HG03060 (cell line): ENCODE data around the gene EYS.
"Not testable (repeated sequence)": the region's sequence is repeated elsewhere in the genome, so short reads cannot be mapped to it uniquely, and the experiment has no call there.

Experiments
- ATAC-seq: cut with Tn5 transposase; IDR thresholded peaks from one replicate; pipeline ENCODE4 v1.9.1; 2021; ENCODE audit warnings: low read depth, moderate number of reproducible peaks; ENCODE audit not compliant: unreplicated experiment

EYS gene

DNA sequence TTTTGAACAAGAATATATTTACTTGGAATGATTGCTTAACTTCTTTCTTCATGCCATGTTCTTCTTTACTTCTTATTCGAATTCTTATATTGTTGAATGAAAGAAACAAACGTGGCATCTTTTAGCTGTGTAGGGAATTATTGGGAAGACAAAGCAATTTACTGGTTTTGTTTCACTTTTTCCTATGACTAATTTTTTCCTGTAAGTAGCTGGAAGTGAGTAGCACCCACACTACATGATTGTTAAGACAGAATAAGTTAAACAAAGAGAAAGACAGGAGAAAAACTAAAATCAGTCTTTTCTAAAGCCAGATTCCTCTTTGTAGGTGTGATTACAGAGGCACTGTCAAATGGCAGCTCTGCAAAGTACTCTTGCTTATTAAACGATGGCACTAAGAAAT lies 593.4 kb downstream of the EYS start:
- no peak for ATAC-seq

DNA sequence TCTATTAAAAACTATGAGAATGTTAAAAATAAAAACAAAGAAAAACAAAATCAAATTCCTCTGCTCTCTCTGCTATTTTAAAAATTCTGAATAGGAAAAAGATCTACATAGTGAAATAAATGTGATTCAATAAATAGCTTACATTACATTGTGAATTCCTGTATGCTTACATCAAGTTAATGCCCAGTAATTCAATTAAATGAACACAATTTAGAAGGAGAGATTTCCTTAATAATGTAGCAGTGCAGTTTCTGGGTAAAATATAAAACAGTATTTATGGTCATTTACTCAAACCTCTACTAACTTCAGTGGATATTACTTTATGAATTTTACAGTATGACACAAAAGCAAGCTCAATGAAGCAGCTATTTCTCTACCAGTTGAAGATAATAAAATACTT lies 594.6 kb downstream of the EYS start:
- ATAC-seq, result no peak

DNA sequence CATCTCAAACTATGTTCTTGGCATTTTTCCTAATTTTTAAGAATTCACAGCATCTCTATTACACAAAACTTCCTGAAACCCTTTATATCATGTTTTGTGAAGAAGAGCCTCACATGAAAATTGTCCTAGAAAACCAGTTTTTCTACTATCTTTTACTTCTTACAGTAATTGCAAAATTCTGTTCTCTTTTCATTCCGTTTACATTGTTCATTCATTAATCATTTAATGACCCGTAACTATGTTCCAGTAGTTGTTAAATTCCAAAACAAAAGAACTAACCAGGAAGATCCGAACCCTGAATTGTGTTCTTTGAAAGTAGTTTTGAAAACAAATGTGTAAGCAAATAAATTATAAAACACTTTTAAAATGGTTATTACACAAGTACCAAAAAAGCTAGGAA lies 597.0 kb downstream of the EYS start:
- ATAC-seq, result no peak

DNA sequence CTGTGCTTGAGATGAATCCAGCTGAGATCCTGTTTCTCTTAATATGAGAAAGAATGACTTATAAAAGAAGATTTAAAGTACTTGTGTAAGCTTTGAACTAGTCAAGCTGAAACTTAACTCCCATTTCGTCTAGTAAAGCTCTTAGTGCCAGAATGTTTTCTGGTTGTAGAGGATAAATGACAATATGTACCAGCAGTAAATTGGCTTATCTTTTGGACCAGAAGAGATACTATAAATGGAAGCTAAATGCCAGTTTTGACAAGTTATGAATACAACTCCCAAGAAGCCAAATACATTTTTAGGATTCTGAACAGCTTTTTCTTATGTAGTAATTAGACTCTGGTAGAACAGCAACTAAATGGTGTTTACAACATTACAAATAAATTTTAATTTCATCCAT lies 608.7 kb downstream of the EYS start:
- no peak for ATAC-seq

DNA sequence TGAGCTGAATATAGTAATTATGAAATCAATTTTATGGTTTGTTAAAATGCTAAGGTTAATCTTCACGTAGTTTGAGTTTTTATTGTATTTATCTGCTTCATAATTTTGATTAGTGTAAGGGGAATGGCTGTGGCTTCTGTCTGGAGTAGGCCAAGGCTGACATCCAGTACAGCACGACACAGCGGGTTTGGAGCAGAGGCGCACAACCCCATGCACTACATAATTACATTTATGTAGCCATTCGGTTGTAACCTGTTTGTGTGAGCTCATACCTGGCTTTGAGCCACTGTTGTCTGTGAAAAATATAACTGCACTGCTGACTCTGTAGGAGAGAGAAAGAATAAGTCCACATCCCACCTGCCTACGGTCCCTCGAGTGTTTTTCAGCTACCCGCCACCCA lies 615.5 kb downstream of the EYS start:
- no peak for ATAC-seq

DNA sequence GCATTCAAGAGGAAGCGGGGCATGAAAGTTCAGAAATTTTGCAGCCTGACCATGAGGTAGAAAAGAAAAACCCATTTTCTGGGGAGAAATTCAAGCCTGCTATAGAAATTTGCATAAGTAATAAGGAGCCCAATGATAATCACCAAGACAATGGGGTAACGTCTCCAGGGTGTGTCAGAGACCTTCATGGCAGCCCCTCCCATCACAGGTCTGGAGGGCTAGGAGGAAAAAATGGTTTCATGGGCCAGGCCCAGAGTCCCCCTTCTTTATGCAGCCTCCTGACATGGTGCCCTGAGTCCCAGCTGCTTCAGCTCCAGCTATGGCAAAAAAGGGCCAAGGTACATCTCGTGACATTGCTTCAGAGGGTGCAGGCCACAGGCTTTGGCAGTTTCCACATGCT lies 618.5 kb downstream of the EYS start:
- no peak for ATAC-seq

DNA sequence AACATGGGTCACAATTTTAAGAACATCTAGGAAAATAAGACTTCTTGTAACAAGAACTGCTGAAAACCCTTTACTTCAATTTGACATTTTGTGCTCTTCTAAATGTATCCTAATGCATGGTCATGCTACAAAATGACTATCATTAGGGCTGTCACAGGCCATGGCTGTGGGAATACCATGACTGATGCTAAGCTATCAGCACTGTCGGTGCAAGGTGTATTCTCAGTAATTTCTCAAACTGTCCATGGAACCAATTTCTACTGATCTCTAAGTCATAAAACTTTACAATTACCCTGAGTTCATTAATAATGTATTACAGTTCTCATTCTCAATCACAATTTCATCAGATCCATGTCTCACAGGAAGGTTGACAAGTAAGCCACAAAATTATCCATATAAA lies 625.3 kb downstream of the EYS start:
- ATAC-seq, result no peak

DNA sequence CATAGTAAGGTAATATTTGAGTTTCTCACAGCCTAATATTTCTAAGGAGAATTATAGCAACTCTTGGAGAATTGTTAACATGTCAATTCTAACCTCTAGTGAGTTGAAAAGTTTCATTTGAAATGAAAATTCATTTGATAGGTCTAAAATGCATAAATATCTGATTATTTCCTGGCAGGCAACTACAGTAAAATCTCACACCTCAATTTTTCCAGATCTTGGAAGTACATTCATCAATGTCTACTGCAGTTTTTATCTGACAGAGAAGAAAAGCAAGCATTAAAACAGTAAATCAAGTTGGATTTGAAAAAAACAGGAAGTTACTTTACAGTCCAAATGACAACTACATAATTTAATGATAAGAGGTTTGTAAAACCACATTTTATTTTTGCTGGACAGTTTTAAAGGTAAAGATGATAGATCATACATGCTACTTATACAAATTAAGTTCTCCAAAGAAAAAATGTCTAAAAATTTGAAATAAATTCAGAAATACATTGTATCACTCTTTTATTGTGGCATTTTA lies 631.3 kb downstream of the EYS start:
- no peak for ATAC-seq

DNA sequence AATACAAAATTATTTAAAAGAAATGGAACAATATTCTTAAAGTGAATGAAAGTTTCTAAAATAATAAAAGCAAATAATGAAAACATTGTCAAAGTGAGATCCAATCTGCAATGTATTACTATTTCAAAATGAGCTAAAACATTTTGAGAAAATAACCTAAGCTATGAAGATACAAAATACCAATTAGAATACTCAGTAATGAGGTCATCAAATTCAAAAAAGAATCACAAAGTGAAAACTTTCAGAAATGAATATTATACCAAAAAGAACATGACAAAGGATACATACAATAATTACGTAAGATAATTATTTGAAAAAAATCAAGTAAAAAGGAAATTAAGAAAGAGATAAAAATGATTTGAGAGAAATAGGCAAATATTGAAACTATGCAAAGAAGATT lies 634.5 kb downstream of the EYS start:
- ATAC-seq, result no peak

DNA sequence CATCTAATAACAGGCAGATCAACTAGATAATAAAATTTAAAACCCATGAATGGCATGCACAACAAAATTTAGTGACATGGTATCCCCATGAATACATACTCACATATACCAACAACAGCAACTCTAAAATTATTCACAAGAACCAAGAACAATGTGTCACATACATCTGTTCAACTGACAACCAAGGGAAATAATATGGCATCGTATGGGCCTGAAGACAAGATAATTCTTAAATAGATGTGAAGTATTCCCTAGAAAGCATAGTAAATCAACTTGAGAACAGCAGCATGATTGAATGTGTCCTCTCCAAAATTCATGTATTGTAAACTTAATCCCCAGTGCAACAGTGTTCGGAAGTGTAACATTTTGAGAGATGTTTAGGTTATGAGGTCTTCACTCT lies 635.5 kb downstream of the EYS start:
- no peak for ATAC-seq

DNA sequence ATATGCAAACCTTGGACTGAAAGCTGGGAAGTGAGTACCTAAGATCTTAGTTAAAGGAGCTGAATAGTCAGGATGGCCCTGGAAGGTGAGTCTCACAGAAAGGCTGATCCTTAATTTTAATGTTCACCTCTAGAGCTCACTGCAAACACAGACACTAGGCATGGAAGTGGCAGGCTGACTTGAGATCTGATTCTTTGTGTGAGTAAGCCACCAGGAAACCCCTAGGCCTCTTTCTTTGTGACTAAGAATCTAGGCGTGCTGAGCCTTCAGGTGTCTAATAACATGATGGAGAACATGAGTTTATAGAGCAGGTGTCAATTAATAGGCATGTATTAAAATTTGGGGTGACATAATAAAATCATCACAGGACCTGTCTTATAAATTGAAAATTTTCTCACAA lies 642.2 kb downstream of the EYS start:
- ATAC-seq, result no peak

DNA sequence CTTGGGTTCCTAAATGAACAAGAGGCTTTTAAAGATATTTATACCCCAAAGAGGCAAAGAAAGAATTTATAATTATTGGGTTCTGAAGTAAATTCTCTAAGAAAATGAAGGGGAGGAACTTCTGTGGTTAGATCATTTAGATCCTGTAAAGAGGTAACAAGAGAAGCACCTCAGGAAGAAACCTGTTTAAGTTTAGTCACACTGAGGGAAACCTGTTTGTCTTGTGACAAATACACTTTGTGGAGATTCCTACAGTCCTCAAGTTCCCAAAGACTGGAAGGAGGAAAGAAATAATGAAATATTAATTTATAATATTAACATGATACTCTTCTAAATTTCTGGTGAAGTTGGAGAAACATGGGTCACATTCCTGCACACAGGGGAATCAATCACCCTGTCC lies 647.5 kb downstream of the EYS start:
- no peak for ATAC-seq

DNA sequence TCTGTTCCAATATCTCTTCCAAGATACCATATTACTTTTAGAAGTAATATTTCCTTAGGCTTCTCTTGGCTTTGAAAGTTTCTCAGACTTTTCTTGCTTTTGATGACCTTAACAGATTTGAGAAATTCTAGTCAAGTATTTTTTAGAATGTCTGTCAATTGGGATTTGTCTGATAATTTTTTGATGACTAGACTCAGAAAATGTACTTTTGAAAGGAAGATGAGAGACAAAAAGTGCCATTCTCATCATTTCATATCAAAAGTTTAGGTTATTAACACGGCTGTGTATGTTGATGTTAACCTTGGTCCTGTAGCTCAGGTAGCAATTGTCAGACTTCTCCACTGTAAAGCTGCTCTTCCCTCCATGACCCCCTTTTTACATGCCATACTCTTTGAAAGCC lies 651.5 kb downstream of the EYS start:
- no peak for ATAC-seq

DNA sequence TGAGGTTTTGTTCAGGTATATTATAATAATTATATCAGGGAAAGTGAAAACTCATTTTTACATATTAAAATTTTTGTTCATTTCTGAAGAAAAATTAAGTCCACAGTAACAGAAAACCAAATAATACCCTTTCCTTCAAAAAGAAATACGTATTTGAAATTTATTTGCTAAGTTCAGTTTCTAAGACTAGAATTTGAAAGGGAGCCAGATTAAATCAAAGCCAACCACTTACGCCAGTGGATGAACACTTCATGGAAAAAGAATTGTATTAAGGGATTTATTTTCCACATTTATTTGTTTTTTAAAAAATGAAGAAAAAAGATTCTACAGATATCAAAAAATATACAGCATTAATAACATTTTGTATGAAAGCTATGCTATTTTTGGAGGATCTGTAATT lies 654.4 kb downstream of the EYS start:
- no peak for ATAC-seq

DNA sequence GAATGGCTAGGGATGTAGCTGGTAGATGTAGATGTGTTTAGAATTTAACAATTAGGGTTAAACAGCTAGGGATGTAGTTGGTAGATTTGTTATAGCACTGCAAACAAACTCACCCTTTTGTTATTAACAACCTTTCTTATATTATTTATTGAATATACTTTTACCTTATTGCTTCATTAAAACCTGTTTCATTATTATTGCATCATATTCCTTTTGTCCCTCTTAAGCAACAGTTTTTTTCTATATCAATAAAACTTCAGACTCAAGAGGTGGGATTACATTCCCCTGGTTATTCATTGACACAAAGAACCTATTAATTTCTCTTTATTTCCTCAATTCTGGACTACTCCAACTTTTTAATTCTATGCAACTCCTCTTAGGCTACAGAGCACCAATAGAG lies 661.2 kb downstream of the EYS start:
- no peak for ATAC-seq

DNA sequence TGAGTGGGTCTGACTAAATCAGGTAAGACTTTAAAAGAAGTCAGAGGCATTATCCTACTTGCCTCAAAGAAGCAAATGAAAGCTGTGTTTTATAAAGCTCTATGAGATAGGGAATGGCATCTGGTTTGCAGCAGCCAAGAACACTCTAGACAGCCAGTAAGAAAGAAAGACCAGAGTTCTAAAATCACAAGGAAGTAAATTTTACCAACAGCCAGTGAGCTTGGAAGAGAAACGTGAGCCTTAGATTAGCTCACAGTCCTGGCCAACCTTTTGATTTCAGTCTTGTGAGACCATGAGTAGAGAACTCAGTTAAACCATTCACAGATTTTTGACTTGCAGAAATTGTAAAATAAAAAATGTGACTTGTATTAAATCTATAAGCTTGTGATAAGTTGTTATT lies 693.0 kb downstream of the EYS start:
- ATAC-seq, result no peak

DNA sequence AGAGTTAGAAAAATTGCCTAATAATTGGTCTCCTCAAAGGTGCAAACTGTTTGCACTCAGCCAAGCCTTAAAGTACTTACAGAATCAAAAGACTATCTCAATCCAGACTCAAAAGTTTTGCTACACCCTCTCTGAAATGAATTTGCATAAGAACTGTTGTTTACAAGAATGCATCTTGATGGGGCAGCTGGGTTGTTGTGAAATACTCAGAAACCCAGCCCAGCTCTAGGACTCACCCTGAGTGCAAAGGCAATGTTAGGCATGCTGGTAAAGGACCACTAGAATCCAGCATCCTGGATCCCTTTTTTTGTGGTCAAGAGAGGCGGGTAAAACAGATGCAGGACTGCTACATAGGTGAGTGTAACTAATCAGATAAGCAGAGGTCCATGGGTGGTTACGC lies 700.2 kb downstream of the EYS start:
- ATAC-seq, result no peak

DNA sequence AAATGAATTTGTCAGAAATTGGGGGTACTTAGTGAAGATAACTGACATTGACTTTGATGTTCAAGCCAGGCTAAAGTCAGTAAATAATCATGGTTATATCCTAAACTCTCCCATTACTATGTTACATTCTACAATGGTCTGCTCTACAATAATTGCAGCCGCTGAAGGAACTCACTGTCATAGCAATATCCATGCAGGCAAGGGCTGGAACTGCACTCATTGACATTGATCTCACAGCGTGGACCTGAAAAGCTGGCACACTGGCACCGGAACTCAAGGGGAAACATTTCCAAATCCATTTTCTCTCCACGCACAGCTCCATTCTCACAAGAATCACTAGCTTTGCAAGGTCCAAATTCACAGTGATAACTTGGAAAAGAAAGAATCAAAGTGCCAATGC lies 702.7 kb downstream of the EYS start:
- no peak for ATAC-seq

DNA sequence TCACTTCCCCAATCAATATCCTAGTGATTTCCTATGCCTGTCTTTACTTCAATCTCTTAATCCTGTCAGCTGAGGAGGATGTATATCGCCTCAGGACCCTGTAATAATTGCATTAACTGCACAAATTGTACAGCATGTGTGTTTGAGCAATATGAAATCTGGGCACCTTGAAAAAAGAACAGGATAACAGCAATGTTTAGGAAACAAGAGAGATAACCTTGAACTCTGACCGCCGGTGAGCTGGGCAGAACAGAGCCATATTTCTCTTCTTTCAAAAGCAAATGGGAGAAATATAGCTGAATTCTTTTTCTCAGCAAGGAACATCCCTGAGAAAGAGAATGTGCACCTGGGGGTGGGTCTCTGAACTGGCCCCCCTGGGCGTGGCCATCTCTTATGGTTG lies 704.1 kb downstream of the EYS start:
- not testable (repeated sequence) for ATAC-seq

DNA sequence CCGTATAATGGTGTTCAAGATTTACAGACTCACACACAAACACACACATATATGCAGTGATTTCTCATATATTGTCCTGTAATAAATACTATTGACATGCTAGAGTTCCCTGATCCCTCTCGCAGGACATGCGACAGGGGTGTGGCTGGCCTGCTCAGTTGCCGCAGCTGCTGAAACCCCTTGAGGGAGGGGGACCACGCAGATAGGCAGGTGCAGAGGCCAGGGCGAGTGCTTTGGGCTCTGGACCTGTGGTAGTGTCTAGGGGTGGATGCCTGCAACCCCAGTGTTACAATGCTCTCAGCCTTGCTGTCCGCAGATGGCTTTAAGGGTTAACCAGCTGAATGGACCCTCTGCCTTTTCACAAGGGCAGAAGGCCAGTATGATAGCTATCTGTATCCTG lies 706.2 kb downstream of the EYS start:
- no peak for ATAC-seq

DNA sequence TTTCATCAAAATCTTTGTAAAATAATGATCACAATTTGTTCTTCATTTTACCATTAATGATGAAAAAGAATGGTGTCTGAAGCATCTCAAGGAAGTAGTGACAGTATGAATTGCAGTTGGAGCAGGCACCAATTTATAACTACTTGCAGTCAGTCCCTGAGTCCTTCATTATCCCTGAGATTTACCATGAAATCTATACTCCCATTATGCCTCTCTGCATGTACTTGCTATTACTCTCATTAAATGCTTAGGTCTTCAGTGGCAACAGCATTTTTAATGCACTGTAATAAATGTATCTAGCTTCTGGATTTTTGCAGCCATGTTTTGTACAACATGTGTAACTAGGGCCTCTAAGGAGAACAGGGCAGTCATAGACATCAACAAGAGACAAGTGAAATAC lies 708.8 kb downstream of the EYS start:
- no peak for ATAC-seq

DNA sequence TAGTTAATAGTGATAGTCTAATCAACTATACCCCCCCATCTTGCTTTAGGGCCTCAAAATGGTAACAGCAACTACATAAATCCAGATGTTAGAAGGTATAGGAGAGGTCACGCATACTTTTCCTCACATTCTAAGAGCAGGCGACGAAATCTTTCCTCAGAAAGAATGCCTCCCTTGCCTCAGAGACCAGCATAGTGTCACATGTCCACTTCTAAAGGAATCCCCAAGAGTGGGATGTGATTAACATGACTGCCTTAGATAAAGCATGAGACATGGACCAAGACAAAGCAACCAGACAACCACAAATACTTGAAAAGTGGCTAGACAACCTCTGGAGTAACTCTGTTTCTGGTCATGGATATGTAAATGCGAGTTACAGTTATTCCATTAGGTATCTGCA lies 710.7 kb downstream of the EYS start:
- no peak for ATAC-seq

DNA sequence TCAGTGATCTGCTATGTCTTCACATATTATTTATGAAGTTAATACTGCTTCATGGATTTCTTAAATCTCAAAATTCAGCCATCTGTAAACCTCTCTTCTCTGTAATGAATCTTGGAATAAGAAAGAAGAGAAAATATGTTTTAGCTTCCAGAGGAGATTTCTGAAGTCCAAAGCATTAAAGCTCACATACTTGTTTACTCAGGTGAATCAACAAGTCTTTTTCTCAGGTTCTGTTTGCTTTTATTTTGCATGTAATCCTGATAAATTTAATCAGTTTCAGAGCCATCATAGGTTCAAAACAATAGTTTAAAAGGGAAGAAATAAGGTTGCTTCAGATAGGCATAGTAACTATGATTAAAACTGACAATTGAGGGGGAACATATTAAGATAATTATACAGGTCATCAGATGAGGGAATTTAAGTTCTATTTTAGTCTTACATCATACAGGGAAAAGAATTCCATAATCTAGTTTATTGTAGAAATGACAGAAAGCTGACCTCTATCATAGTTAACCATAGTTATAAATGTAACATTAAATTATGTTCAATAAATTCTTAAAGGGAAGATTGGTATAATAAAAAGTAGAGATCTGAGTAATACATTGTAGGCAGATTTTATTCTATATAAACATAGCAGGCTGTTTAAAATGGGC lies 716.2 kb downstream of the EYS start:
- no peak for ATAC-seq
